HG03060 (cell line): Measurements from ENCODE around the gene SCN5A.

Source experiments
- ATAC-seq: cut with Tn5 transposase; IDR thresholded peaks from one replicate; pipeline ENCODE4 v1.9.1; 2021; ENCODE audit warnings: low read depth, moderate number of reproducible peaks; ENCODE audit not compliant: unreplicated experiment

Gene SCN5A

GRCh38 chr3:38603731-38604131 lies 45.8 kb downstream of the SCN5A start:
- ATAC-seq = no peak

GRCh38 chr3:38602576-38603250 lies 46.8 kb downstream of the SCN5A start:
- no peak for ATAC-seq

- ATAC-seq = no peak
Measured at GRCh38 chr3:38601956-38602550, 47.4 kb downstream of the SCN5A start.

- ATAC-seq = no peak
Measured at GRCh38 chr3:38600551-38600950, 48.9 kb downstream of the SCN5A start.

GRCh38 chr3:38599886-38600285 lies 49.6 kb downstream of the SCN5A start:
- no peak for ATAC-seq

GRCh38 chr3:38598791-38599190 lies 50.7 kb downstream of the SCN5A start:
- ATAC-seq = no peak

- no peak for ATAC-seq
Measured at GRCh38 chr3:38597502-38598060, 51.9 kb downstream of the SCN5A start.

- ATAC-seq = no peak
Measured at GRCh38 chr3:38595393-38595792, 54.1 kb downstream of the SCN5A start.

GRCh38 chr3:38590521-38590920 lies 59.0 kb downstream of the SCN5A start:
- ATAC-seq = no peak

- no peak for ATAC-seq
Measured at GRCh38 chr3:38588995-38589937, 60.2 kb downstream of the SCN5A start.

- no peak for ATAC-seq
Measured at GRCh38 chr3:38588371-38588971, 61.0 kb downstream of the SCN5A start.

- ATAC-seq = no peak
Measured at GRCh38 chr3:38587548-38588131, 61.8 kb downstream of the SCN5A start.

- no peak for ATAC-seq
Measured at GRCh38 chr3:38586546-38587520, 62.7 kb downstream of the SCN5A start.

GRCh38 chr3:38585791-38586420 lies 63.6 kb downstream of the SCN5A start:
- ATAC-seq = no peak

GRCh38 chr3:38583688-38584087 lies 65.8 kb downstream of the SCN5A start:
- no peak for ATAC-seq

GRCh38 chr3:38582941-38583645 lies 66.4 kb downstream of the SCN5A start:
- ATAC-seq = no peak

GRCh38 chr3:38582316-38582715 lies 67.2 kb downstream of the SCN5A start:
- ATAC-seq = no peak

- no peak for ATAC-seq
Measured at GRCh38 chr3:38581774-38582173, 67.7 kb downstream of the SCN5A start.
